PC-3 (cell line): ENCODE measurements around the gene SMG7. TPM values are rescaled to one million over a fixed set of nuclear protein-coding genes. Genes with fewer than 3 reads are reported as not detected.

ENCODE experiments used
- ATAC-seq: fragments of 200-7000 bp; cut with Tn5 transposase; 2 replicates; pipeline ENCODE4 v1.9.1; 2020; ENCODE audit warnings: mild to moderate bottlenecking, moderate library complexity
- BruUV-seq: library from RNA; stranded (reverse); fragments of 400-500 nt; replicated peaks from 2 replicates; lab custom pipeline; 2021; lab: Mats Ljungman, UMichigan
- CTCF ChIA-PET: fragments of 300-600 bp; sonication (Branson Sonifier 250); formaldehyde crosslinking; loops from one replicate; lab custom pipeline; 2022; ENCODE audit warnings: antibody characterized with exemption; lab: Charles Lee
- POLR2A ChIA-PET: fragments of 300-600 bp; sonication (Branson Sonifier 250); formaldehyde crosslinking; loops from one replicate; lab custom pipeline; 2022; ENCODE audit warnings: antibody characterized with exemption; ENCODE audit not compliant: unreplicated experiment; lab: Charles Lee
- DNase-seq: peaks from one replicate; pipeline ENCODE4 v3.0.0-alpha.2; 2015
- H2AFZ ChIP-seq: fragments of 300-600 bp; sonication (generic); 2 replicates; pipeline ENCODE4 v1.6.0; 2016; ENCODE audit warnings: antibody characterized with exemption, low read length
- H3F3A ChIP-seq: fragments of 300-600 bp; sonication (generic); one replicate; pipeline ENCODE4 v1.6.0; 2017; ENCODE audit warnings: antibody characterized with exemption, low read length, control low read depth, mild to moderate bottlenecking; ENCODE audit not compliant: unreplicated experiment
- H3K27ac ChIP-seq: fragments of 300-600 bp; sonication (generic); 2 replicates; pipeline ENCODE4 v1.5.1; 2016; ENCODE audit warnings: mild to moderate bottlenecking, low read length
- H3K27me3 ChIP-seq: fragments of 300-600 bp; sonication (generic); 2 replicates; pipeline ENCODE4 v1.6.1; 2016; ENCODE audit warnings: low read length, mixed read lengths
- H3K36me3 ChIP-seq: fragments of 300-600 bp; sonication (generic); 2 replicates; pipeline ENCODE4 v1.6.1; 2016; ENCODE audit warnings: low read depth, mixed run types, low read length, mixed read lengths
- H3K4me1 ChIP-seq: fragments of 300-600 bp; sonication (generic); 2 replicates; pipeline ENCODE4 v1.5.1; 2016; ENCODE audit warnings: low read length; ENCODE audit not compliant: insufficient read depth
- H3K4me2 ChIP-seq: fragments of 300-600 bp; sonication (generic); 2 replicates; pipeline ENCODE4 v1.6.0; 2016; ENCODE audit warnings: low read length
- H3K4me3 ChIP-seq: fragments of 300-600 bp; sonication (generic); 2 replicates; pipeline ENCODE4 v1.5.1; 2016; ENCODE audit warnings: mild to moderate bottlenecking, low read length, mixed read lengths
- H3K79me2 ChIP-seq: fragments of 300-600 bp; sonication (generic); 2 replicates; pipeline ENCODE4 v1.6.1; 2017; ENCODE audit warnings: low read length, mixed read lengths
- H3K9ac ChIP-seq: fragments of 300-600 bp; sonication (generic); 2 replicates; pipeline ENCODE4 v1.6.0; 2016; ENCODE audit warnings: mild to moderate bottlenecking, low read length
- H3K9me2 ChIP-seq: fragments of 300-600 bp; sonication (generic); replicated peaks from 2 replicates; pipeline ENCODE4 v1.6.1; 2016; ENCODE audit warnings: mixed run types, low read length, mixed read lengths
- H3K9me3 ChIP-seq: fragments of 300-600 bp; sonication (generic); 2 replicates; pipeline ENCODE4 v1.6.1; 2016; ENCODE audit warnings: low read length, mixed read lengths
- H4K20me1 ChIP-seq: fragments of 300-600 bp; sonication (generic); 2 replicates; pipeline ENCODE4 v1.6.1; 2016; ENCODE audit warnings: low read length, mixed read lengths
- EZH2 ChIP-seq: fragments of 300-600 bp; sonication (generic); IDR thresholded peaks from one replicate; pipeline ENCODE4 v1.6.1; 2017; ENCODE audit warnings: antibody characterized with exemption, mild to moderate bottlenecking, low read length; ENCODE audit not compliant: unreplicated experiment
- EZH2phosphoT487 ChIP-seq: fragments of 300-600 bp; sonication (generic); IDR thresholded peaks from 2 replicates; pipeline ENCODE4 v1.6.1; 2018; ENCODE audit warnings: mild to moderate bottlenecking, antibody characterized with exemption, low read length, borderline replicate concordance
- intact Hi-C: fragments of 100-400 bp; cut with micrococcal nuclease; formaldehyde crosslinking; loops from 2 replicates; pipeline ENCODE4 v1.9.0; 2023
- total RNA-seq: library from RNA; depleted of rRNA; stranded (reverse); fragments of >200 nt; gene quantifications from 2 replicates; pipeline ENCODE4 v1.2.3, GENCODE V29; 2014
- TF ChIP-seq, protein P1 (sequence below): fragments of 300-600 bp; sonication (generic); conservative IDR thresholded peaks from 2 replicates; pipeline ENCODE4 v1.5.1; 2017; ENCODE audit warnings: antibody characterized with exemption, low read depth, mild to moderate bottlenecking, low read length

SMG7 gene
- total RNA-seq, 1 experiment from 2014 or later, result 25.5 TPM

DNA sequence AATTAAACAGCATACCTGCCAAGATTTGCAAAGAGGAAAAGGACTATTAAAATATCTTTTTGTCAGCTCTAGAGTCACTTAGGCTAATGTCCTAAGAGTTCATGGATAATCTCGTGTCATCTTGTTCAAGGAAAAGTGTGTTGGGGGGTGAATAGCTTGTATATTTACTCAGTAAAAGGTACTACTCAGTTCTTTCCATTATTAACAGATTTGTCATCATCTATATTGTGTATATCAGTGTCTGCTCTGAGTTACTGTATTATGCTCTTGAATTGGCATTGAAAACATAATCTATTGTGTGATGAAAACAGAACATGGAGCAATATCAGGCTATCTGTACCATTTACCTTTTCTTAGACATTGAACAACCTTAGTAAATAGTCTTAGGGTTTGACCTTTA lies 41.9 kb downstream of the SMG7 start:
- DNase-seq (peak; percentile 21), ATAC-seq (peak; percentile 50)
- intact Hi-C loops, result loop anchor here (2.0 kb wide), 1 partner anchor 15 kb away; no protein-coding TSS in a partner anchor
- Histone ChIP-seq H3K27ac (peak overlapping the region; percentile 86), H3K79me2 (peaks cover 46% of the 10 kb centered on the region), H3K27me3 (no peaks in the 10 kb centered on the region), H3K4me3 (no peak overlapping the region; the same call in 1 of the 2 replicates), H3K9ac (peak overlapping the region; percentile 16; the same call in 1 of the 2 replicates), H3K9me3 (no peaks in the 10 kb centered on the region), H2AFZ (no peak overlapping the region), H3F3A (peaks cover 5% of the 10 kb centered on the region), H3K36me3 (peaks cover 20% of the 10 kb centered on the region; the same call in 1 of the 2 replicates), H3K9me2 (no peaks in the 10 kb centered on the region), H4K20me1 (peaks cover 5% of the 10 kb centered on the region; the same call in 1 of the 2 replicates), H3K4me1 (peaks cover 29% of the 10 kb centered on the region), H3K4me2 (peak overlapping the region; percentile 42)
- TF ChIP-seq EZH2phosphoT487, result no peak
- TF ChIP-seq, protein P1, sequence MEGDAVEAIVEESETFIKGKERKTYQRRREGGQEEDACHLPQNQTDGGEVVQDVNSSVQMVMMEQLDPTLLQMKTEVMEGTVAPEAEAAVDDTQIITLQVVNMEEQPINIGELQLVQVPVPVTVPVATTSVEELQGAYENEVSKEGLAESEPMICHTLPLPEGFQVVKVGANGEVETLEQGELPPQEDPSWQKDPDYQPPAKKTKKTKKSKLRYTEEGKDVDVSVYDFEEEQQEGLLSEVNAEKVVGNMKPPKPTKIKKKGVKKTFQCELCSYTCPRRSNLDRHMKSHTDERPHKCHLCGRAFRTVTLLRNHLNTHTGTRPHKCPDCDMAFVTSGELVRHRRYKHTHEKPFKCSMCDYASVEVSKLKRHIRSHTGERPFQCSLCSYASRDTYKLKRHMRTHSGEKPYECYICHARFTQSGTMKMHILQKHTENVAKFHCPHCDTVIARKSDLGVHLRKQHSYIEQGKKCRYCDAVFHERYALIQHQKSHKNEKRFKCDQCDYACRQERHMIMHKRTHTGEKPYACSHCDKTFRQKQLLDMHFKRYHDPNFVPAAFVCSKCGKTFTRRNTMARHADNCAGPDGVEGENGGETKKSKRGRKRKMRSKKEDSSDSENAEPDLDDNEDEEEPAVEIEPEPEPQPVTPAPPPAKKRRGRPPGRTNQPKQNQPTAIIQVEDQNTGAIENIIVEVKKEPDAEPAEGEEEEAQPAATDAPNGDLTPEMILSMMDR, result no peak
- TF ChIP-seq EZH2, result no peak
- ChIA-PET POLR2A (no interaction called here), CTCF (no interaction called here)
- no TSS peak for BruUV-seq

DNA sequence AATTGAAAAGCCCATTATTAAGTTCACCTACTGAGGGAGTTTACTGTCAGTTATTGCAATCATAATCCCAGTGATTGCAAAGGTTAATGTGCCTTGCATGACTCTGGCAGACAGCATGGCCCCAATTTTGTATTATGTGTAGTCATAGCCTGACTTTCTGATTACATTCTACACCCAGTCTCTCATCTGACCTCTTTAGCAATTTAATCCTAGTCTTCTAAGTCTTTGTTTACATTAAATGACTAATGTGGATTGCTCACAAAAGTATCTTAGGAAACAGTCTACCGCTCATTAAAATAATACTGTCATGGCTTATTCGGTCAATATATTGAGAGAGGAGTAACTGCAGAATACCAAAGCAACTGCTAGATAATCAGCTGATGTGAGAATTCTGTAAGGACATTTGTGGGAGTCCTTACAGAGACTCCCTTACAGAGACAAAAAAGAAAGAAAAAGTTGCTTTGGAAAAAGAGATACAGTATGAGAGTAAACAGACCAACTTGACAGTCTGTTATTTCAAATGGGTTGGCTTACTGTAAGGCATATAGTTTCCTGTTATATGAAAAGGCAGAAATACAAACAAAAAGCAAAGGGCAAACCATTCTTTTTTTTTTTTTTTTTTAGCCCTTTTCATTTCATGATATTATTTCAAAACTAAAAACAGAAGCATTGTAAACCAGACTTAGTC lies 42.8 kb downstream of the SMG7 start:
- ATAC-seq, result peak; percentile 98

DNA sequence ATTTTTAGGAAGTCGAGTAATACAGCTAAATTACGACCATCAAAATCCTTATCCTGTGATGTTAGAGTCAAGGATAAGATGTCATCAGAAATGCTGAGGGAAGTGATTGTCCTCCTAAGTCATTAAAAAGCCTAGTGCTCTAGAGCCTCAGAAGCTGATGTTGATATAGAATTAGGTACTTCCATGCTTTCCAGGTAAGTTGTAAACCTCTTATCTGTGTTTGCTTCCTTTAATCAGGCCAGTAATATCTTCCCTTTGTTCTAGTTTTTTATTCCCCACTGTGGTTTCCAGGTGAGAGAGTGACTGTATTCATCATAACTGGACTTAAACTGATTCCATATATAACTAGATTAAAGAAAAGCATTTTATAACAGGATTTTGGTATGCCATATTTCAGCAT lies 44.4 kb downstream of the SMG7 start:
- ChIA-PET POLR2A (no interaction called here), CTCF (no interaction called here)
- Histone ChIP-seq H4K20me1 (peaks cover 5% of the 10 kb centered on the region; the same call in 1 of the 2 replicates), H3K9me2 (no peaks in the 10 kb centered on the region), H3K4me1 (peaks cover 29% of the 10 kb centered on the region), H3K9me3 (no peaks in the 10 kb centered on the region), H3K9ac (no peak overlapping the region), H3K36me3 (peaks cover 30% of the 10 kb centered on the region), H2AFZ (no peak overlapping the region), H3F3A (peaks cover 5% of the 10 kb centered on the region), H3K4me2 (no peak overlapping the region), H3K27me3 (no peaks in the 10 kb centered on the region), H3K79me2 (peaks cover 25% of the 10 kb centered on the region), H3K4me3 (no peak overlapping the region), H3K27ac (no peak overlapping the region)
- intact Hi-C loops, result no loop called here
- DNase-seq, result no peak
- BruUV-seq, result no TSS peak
- TF ChIP-seq EZH2phosphoT487 (no peak), EZH2 (no peak)
- TF ChIP-seq, protein P1, result no peak
- no peak for ATAC-seq

More for the DNA sequence above, 42.8 kb downstream of the SMG7 start:
- intact Hi-C loops, result loop anchor here (2.0 kb wide), 1 partner anchor 14 kb away; no protein-coding TSS in a partner anchor
- no TSS peak for BruUV-seq
- peaks cover 5% of the 10 kb centered on the region for H3F3A ChIP-seq
- no peaks in the 10 kb centered on the region for H3K9me2 ChIP-seq
- POLR2A ChIA-PET, result interaction anchor here (0.6 kb wide), 1 partner anchor 37 kb away, joined by 4 read pairs; no protein-coding TSS in a partner anchor
- H3K9ac ChIP-seq, result peak overlapping the region; percentile 16; the same call in 1 of the 2 replicates
- DNase-seq, result peak; percentile 87
- CTCF ChIA-PET, result no interaction called here
- H3K4me3 ChIP-seq, result no peak overlapping the region; the same call in 1 of the 2 replicates
- H3K9me3 ChIP-seq, result no peaks in the 10 kb centered on the region
- no peaks in the 10 kb centered on the region for H3K27me3 ChIP-seq
- H3K36me3 ChIP-seq, result peaks cover 24% of the 10 kb centered on the region
- H3K79me2 ChIP-seq, result peaks cover 38% of the 10 kb centered on the region
- TF ChIP-seq EZH2, result no peak
- no peak overlapping the region for H2AFZ ChIP-seq
- H4K20me1 ChIP-seq, result peaks cover 5% of the 10 kb centered on the region; the same call in 1 of the 2 replicates
- peak overlapping the region; percentile 55 for H3K4me2 ChIP-seq
- peaks cover 29% of the 10 kb centered on the region for H3K4me1 ChIP-seq
- H3K27ac ChIP-seq, result peak overlapping the region; percentile 86
